Measurements from ENCODE around the gene TLX2. TPM values are rescaled to one million over a fixed set of nuclear protein-coding genes. Genes with fewer than 3 reads are reported as not detected.

The TLX2 gene
- total and polyA plus RNA-seq, 2 of the 13 experiments (the other 11 are each of a cell fraction or from before 2014, with no cell fraction given), result 0.05 to 0.20 TPM

DNA sequence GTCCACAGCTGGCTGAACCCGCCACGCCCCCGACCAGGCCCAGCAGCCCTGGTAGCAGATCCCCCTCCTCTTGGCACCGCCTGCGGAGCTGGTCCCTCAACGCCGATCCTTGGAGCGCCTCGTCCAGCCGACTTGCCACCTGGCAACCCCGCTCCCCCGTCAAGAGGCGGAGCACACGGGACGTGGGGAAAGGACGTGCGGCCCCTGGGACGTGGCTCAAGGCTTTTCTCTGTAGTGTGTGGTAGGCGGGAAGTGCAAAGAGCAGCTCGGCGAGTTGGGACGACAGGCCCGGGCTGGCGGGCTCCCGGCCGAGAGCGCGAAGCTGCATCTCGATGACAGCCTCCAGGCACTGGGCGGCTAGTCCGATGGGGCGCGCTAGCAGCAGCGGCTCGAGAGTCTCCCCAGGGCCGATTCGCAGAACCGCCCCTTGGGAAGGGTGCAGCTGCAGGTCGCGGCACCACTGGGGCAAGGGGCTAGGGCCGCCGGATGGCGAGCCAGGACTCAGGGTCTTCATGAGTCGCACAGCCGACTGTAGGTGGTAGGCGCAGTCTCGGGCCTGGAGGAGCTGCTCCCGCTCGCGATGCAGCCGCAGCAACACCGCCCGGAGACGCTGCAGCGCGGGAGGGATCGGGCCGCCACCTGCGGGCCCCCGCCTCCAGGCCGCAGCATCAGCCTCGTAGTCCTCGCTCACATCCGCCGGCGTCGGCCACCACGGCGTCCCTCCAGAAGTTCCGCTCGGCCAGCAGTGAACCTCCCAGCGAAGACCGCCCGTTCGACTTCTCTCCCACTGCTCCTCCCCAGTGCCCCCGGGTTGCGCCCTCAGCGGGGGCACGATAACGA lies 32.1 kb upstream of the TLX2 start:
- peaks cover 48% of the 10 kb centered on the region for H3K79me2 ChIP-seq (ENCODE audit: insufficient read depth, low read length)
- ChIA-PET POLR2A (interaction anchor here (0.6 to 20.6 kb wide), 21 partner anchors 7 to 358 kb away, joined by 3 to 795 read pairs (median 13); partner anchors contain the start of genes AUP1, C2orf81, DQX1 and HTRA2), CTCF (ENCODE audit: low intra/inter-chr PET ratio, low total read pairs) (interaction anchor here (1.0 to 2.4 kb wide), 7 partner anchors 17 to 105 kb away, joined by 3 to 20 read pairs (median 10); partner anchors contain the start of genes AUP1, HTRA2, INO80B and MOGS)
- no peaks in the 10 kb centered on the region for H4K20me1 ChIP-seq (ENCODE audit: insufficient read depth, low read length)
- 1% methylated on average over 49 of the region's 80 CpGs for WGBS (ENCODE audit: low lambda C conversion rate)
- intact Hi-C loops (cut with micrococcal nuclease; ENCODE audit: unreplicated experiment) (no loop called here), in situ Hi-C loops (cut with HindIII; ENCODE audit: extremely low pct_ligation_motif_present, low pct_unique_long_range_greater_than_20kb) (loop anchor here (5.0 kb wide), 1 partner anchor 100 kb away; no protein-coding TSS in a partner anchor)
- DNase-seq (ENCODE audit: low spot score) (no peak), ATAC-seq (peak; percentile 57), FAIRE-seq (no peak)
- peak overlapping the region; percentile 78 for H3K4me2 ChIP-seq (ENCODE audit: low read depth, low read length)
- H3K27me3 ChIP-seq (ENCODE audit: control insufficient read depth in 1 of 2, insufficient read depth in 2 of 2, low read length in 2 of 2), result no peaks in the 10 kb centered on the region; a peak in 1 of 5 replicates
- peak overlapping the region; percentile 89 for H3K27ac ChIP-seq (ENCODE audit: extremely low read length, insufficient read depth, low read length)
- H3K36me3 ChIP-seq (replicated peaks in 1 of 2; ENCODE audit: control insufficient read depth in 1 of 2, insufficient read depth in 2 of 2, low read length in 2 of 2), result peaks cover 2 to 14% of the 10 kb centered on the region in 2 experiments; a peak in 4 of 5 replicates
- peaks cover 71% of the 10 kb centered on the region for H3K4me1 ChIP-seq (ENCODE audit: insufficient read depth, low read length)
- no peak overlapping the region for H2AFZ ChIP-seq (ENCODE audit: low read length)
- H3K4me3 ChIP-seq (replicated peaks in 1 of 3; ENCODE audit: insufficient read depth in 1 of 3, low read depth in 2 of 3, low read length in 3 of 3), result peak overlapping the region; percentile 82 to 87 (median 83)
- TSS peak; percentile 76 for BruUV-seq (replicated peaks)
- no peaks in the 10 kb centered on the region for H3K9me3 ChIP-seq (ENCODE audit: low read length)
- peak overlapping the region; percentile 91 for H3K9ac ChIP-seq (ENCODE audit: insufficient read depth, low read depth, low read length)
- TF ChIP-seq ZNF207 (IDR thresholded peaks at IDR 0.05; ENCODE audit: borderline replicate concordance) (no peak), MYC (CRISPR knock-in tag; IDR thresholded peaks at IDR 0.05; ENCODE audit: borderline replicate concordance) (no peak; the same call in 1 of the 2 replicates), ZNF276 (CRISPR knock-in tag; IDR thresholded peaks at IDR 0.05; ENCODE audit: low read depth) (peak; percentile 68; the same call in 1 of the 2 replicates), ZNF24 (IDR thresholded peaks at IDR 0.05) (no peak), ZNF3 (CRISPR knock-in tag; IDR thresholded peaks at IDR 0.05) (0 out of 2 replicates have a peak, but pooled peaks have one; percentile 5), BHLHE40 (IDR thresholded peaks at IDR 0.05; ENCODE audit: low read length) (no peak), KAT7 (CRISPR knock-in tag; IDR thresholded peaks at IDR 0.05; ENCODE audit: borderline replicate concordance) (no peak; the same call in none of the 2 replicates), ZNF670 (CRISPR knock-in tag; IDR thresholded peaks at IDR 0.05; ENCODE audit: borderline replicate concordance) (no peak; the same call in 1 of the 2 replicates), RFX1 (IDR thresholded peaks at IDR 0.05) (no peak), ZNF460 (CRISPR knock-in tag; IDR thresholded peaks at IDR 0.05; ENCODE audit: borderline replicate concordance) (no peak)
- TF ChIP-seq, protein P1, sequence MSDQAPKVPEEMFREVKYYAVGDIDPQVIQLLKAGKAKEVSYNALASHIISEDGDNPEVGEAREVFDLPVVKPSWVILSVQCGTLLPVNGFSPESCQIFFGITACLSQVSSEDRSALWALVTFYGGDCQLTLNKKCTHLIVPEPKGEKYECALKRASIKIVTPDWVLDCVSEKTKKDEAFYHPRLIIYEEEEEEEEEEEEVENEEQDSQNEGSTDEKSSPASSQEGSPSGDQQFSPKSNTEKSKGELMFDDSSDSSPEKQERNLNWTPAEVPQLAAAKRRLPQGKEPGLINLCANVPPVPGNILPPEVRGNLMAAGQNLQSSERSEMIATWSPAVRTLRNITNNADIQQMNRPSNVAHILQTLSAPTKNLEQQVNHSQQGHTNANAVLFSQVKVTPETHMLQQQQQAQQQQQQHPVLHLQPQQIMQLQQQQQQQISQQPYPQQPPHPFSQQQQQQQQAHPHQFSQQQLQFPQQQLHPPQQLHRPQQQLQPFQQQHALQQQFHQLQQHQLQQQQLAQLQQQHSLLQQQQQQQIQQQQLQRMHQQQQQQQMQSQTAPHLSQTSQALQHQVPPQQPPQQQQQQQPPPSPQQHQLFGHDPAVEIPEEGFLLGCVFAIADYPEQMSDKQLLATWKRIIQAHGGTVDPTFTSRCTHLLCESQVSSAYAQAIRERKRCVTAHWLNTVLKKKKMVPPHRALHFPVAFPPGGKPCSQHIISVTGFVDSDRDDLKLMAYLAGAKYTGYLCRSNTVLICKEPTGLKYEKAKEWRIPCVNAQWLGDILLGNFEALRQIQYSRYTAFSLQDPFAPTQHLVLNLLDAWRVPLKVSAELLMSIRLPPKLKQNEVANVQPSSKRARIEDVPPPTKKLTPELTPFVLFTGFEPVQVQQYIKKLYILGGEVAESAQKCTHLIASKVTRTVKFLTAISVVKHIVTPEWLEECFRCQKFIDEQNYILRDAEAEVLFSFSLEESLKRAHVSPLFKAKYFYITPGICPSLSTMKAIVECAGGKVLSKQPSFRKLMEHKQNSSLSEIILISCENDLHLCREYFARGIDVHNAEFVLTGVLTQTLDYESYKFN (CRISPR knock-in tag; conservative IDR thresholded peaks at IDR 0.05), result peak; percentile 13
- TF ChIP-seq, protein P2, sequence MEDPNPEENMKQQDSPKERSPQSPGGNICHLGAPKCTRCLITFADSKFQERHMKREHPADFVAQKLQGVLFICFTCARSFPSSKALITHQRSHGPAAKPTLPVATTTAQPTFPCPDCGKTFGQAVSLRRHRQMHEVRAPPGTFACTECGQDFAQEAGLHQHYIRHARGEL (CRISPR knock-in tag; IDR thresholded peaks at IDR 0.05), result peak; percentile 93
- TF ChIP-seq, protein P3, sequence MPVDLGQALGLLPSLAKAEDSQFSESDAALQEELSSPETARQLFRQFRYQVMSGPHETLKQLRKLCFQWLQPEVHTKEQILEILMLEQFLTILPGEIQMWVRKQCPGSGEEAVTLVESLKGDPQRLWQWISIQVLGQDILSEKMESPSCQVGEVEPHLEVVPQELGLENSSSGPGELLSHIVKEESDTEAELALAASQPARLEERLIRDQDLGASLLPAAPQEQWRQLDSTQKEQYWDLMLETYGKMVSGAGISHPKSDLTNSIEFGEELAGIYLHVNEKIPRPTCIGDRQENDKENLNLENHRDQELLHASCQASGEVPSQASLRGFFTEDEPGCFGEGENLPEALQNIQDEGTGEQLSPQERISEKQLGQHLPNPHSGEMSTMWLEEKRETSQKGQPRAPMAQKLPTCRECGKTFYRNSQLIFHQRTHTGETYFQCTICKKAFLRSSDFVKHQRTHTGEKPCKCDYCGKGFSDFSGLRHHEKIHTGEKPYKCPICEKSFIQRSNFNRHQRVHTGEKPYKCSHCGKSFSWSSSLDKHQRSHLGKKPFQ (CRISPR knock-in tag; IDR thresholded peaks at IDR 0.05; ENCODE audit: insufficient replicate concordance), result no peak
- TF ChIP-seq, protein P4, sequence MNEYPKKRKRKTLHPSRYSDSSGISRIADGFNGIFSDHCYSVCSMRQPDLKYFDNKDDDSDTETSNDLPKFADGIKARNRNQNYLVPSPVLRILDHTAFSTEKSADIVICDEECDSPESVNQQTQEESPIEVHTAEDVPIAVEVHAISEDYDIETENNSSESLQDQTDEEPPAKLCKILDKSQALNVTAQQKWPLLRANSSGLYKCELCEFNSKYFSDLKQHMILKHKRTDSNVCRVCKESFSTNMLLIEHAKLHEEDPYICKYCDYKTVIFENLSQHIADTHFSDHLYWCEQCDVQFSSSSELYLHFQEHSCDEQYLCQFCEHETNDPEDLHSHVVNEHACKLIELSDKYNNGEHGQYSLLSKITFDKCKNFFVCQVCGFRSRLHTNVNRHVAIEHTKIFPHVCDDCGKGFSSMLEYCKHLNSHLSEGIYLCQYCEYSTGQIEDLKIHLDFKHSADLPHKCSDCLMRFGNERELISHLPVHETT (CRISPR knock-in tag; conservative IDR thresholded peaks at IDR 0.05), result no peak

Measured in HepG2 (cell line).